Medulla oblongata (tissue), 1 donor: ENCODE data around the gene SZT2.
A peak's percentile ranks its signal among the peaks of the same experiment; 100 is the strongest.

ENCODE experiments used
- DNase-seq: peaks from one replicate; pipeline ENCODE4 v3.0.0-alpha.2; 2015; ENCODE audit errors: extremely low spot score

SZT2 gene

GRCh38 chr1:43389326-43390313 is at the start of gene SZT2, which contains the start of gene MED8:
SZT2 (plus strand) TSS chr1:43389899; CDS start chr1:43389969, 70 bp downstream.
MED8 (minus strand) TSS chr1:43389800; CDS start chr1:43389764, 36 bp downstream.
- peak; percentile 98 for DNase-seq

- DNase-seq: no peak
Measured at GRCh38 chr1:43340559-43340958, 49.1 kb upstream of the SZT2 start.

- DNase-seq: no peak
Measured at GRCh38 chr1:43344267-43344850, 45.3 kb upstream of the SZT2 start.

GRCh38 chr1:43345120-43345519 is 44.6 kb upstream of the SZT2 start:
- DNase-seq: no peak

GRCh38 chr1:43346636-43347035 is 43.1 kb upstream of the SZT2 start:
- no peak for DNase-seq

GRCh38 chr1:43348343-43348808 is 41.3 kb upstream of the SZT2 start:
- DNase-seq: no peak

GRCh38 chr1:43348809-43349593 is 40.7 kb upstream of the SZT2 start:
- peak; percentile 49 for DNase-seq

- no peak for DNase-seq
Measured at GRCh38 chr1:43349594-43350306, 39.9 kb upstream of the SZT2 start.

- DNase-seq: no peak
Measured at GRCh38 chr1:43350976-43351375, 38.7 kb upstream of the SZT2 start.

- DNase-seq: no peak
Measured at GRCh38 chr1:43351421-43352350, 38.0 kb upstream of the SZT2 start.

GRCh38 chr1:43352351-43352705 is 37.4 kb upstream of the SZT2 start:
- no peak for DNase-seq

GRCh38 chr1:43352881-43353280 is 36.8 kb upstream of the SZT2 start:
- no peak for DNase-seq

GRCh38 chr1:43354471-43354870 is 35.2 kb upstream of the SZT2 start:
- no peak for DNase-seq

GRCh38 chr1:43354936-43355335 is 34.8 kb upstream of the SZT2 start:
- DNase-seq: no peak

GRCh38 chr1:43357251-43357650 is 32.4 kb upstream of the SZT2 start:
- no peak for DNase-seq

GRCh38 chr1:43358121-43358745 is 31.5 kb upstream of the SZT2 start:
- DNase-seq: peak; percentile 58

GRCh38 chr1:43358746-43359693 is 30.7 kb upstream of the SZT2 start, which contains the start of gene CDC20:
CDC20 (plus strand) TSS chr1:43358981; CDS start chr1:43359216, 235 bp downstream.
- peak; percentile 98 for DNase-seq

GRCh38 chr1:43359696-43360095 is 30.0 kb upstream of the SZT2 start:
- DNase-seq: no peak

- DNase-seq: no peak
Measured at GRCh38 chr1:43360616-43361015, 29.1 kb upstream of the SZT2 start.
